HCT116 (cell line): ENCODE data around the gene OTUD4. TPM values are rescaled to one million over a fixed set of nuclear protein-coding genes. Genes with fewer than 3 reads are reported as not detected.

ENCODE experiments used
- ATAC-seq: fragments of 200-7000 bp; cut with Tn5 transposase; 2 replicates; pipeline ENCODE4 v1.9.1; 2020; ENCODE audit warnings: mild to moderate bottlenecking, moderate library complexity
- BruUV-seq: library from RNA; stranded (reverse); fragments of 400-500 nt; replicated peaks from 2 replicates; lab custom pipeline; 2021; lab: Mats Ljungman, UMichigan
- CTCF ChIA-PET: fragments of 300-600 bp; sonication (Branson Sonifier 250); formaldehyde crosslinking; loops from one replicate; lab custom pipeline; 2021; ENCODE audit warnings: antibody characterized with exemption; lab: Charles Lee
- POLR2A ChIA-PET: fragments of 300-600, 350-600 bp; sonication (Branson Sonifier 250); formaldehyde crosslinking; loops from one replicate; lab custom pipeline; 2021; ENCODE audit warnings: antibody characterized with exemption; lab: Charles Lee
- RAD21 ChIA-PET, 2 experiments: fragments of 300-600 bp; sonication (Branson Sonifier 250); formaldehyde crosslinking; loops; one replicate each; lab custom pipeline; 2023; ENCODE audit warnings: low total read pairs in 2 of 2; ENCODE audit not compliant: uncharacterized antibody in 2 of 2, unreplicated experiment in 2 of 2, low non-redundant PET in 1 of 2; lab: Charles Lee
- DNase-seq: peaks from one replicate; pipeline ENCODE4 v3.0.0-alpha.2; 2010; ENCODE audit warnings: low read depth, low spot score
- H2AFZ ChIP-seq: fragments of 200-600 bp; shearing (Covaris generic), sonication (generic); 2 replicates; pipeline ENCODE4 v1.6.1; 2017; ENCODE audit warnings: low read depth, mixed run types, mixed read lengths, antibody characterized with exemption, low read length; ENCODE audit not compliant: poor library complexity, severe bottlenecking
- H3K27ac ChIP-seq: 2 replicates; pipeline ENCODE4 v1.5.1; 2012; ENCODE audit warnings: low read depth, low read length
- H3K27me3 ChIP-seq: fragments of 200-600 bp; sonication (generic); 2 replicates; pipeline ENCODE4 v1.6.1; 2016; ENCODE audit warnings: mixed run types, low read length, mixed read lengths; ENCODE audit not compliant: insufficient read depth
- H3K36me3 ChIP-seq, 2 experiments: fragments of 200-500 bp in 1 of 2; fragments of 200-600 bp in 1 of 2; sonication (Bioruptor generic) in 1 of 2; sonication (generic) in 1 of 2; 2 replicates each; pipeline versions ENCODE4 v1.5.1 to v1.6.1; 2014 to 2016; ENCODE audit warnings: low read length in 2 of 2, inconsistent platforms in 1 of 2, mixed read lengths in 1 of 2, mixed run types in 1 of 2; ENCODE audit not compliant: insufficient read depth in 2 of 2, control insufficient read depth in 1 of 2
- H3K4me1 ChIP-seq, 2 experiments: fragments of 200-600 bp in 1 of 2; sonication (generic) in 1 of 2; 2 replicates each; pipeline versions ENCODE4 v1.5.1 to v1.6.1; 2012 to 2017; ENCODE audit warnings: low read length in 2 of 2, inconsistent platforms in 1 of 2, mild to moderate bottlenecking in 1 of 2, mixed read lengths in 1 of 2, mixed run types in 1 of 2, moderate library complexity in 1 of 2; ENCODE audit not compliant: insufficient read depth in 2 of 2, control insufficient read depth in 1 of 2
- H3K4me2 ChIP-seq: fragments of 200-600 bp; sonication (generic); 2 replicates; pipeline ENCODE4 v1.6.1; 2017; ENCODE audit warnings: mixed run types, low read length, mixed read lengths
- H3K4me3 ChIP-seq, 2 experiments: fragments of 200-600 bp in 1 of 2; sonication (generic) in 1 of 2; replicated peaks in 1 of 2; 2 replicates each; pipeline ENCODE4 v1.5.1; 2011 to 2016; ENCODE audit warnings: low read length in 2 of 2, control low read depth in 1 of 2, low read depth in 1 of 2, mild to moderate bottlenecking in 1 of 2, mixed read lengths in 1 of 2, mixed run types in 1 of 2
- H3K79me2 ChIP-seq: fragments of 200-600 bp; sonication (generic); 2 replicates; pipeline ENCODE4 v1.6.1; 2017; ENCODE audit warnings: mild to moderate bottlenecking, mixed run types, low read length, moderate library complexity, mixed read lengths; ENCODE audit not compliant: insufficient read depth
- H3K9ac ChIP-seq: fragments of 200-600 bp; sonication (generic); 2 replicates; pipeline ENCODE4 v1.6.1; 2016; ENCODE audit warnings: low read length, mixed read lengths
- H3K9me2 ChIP-seq: fragments of 200-600 bp; sonication (generic), shearing (Covaris generic); 2 replicates; pipeline ENCODE4 v1.6.1; 2017; ENCODE audit warnings: mixed run types, mild to moderate bottlenecking, moderate library complexity; ENCODE audit not compliant: insufficient read depth
- H3K9me3 ChIP-seq, 2 experiments: fragments of 200-500 bp in 1 of 2; fragments of 200-600 bp in 1 of 2; sonication (Bioruptor generic) in 1 of 2; sonication (generic) in 1 of 2; 2 replicates each; pipeline ENCODE4 v1.6.1; 2014 to 2017; ENCODE audit warnings: low read length in 2 of 2, mixed read lengths in 2 of 2, inconsistent platforms in 1 of 2, low read depth in 1 of 2, mild to moderate bottlenecking in 1 of 2, mixed run types in 1 of 2, moderate library complexity in 1 of 2; ENCODE audit not compliant: control insufficient read depth in 1 of 2, insufficient read depth in 1 of 2
- H4K20me1 ChIP-seq: fragments of 200-600 bp; sonication (generic), shearing (Covaris generic); 2 replicates; pipeline ENCODE4 v1.6.1; 2017; ENCODE audit warnings: mixed run types, mild to moderate bottlenecking, moderate library complexity; ENCODE audit not compliant: insufficient read depth
- CBX3 ChIP-seq: IDR thresholded peaks from 2 replicates; pipeline ENCODE4 v1.6.1; 2012; ENCODE audit warnings: low read depth
- FOSL1 ChIP-seq: IDR thresholded peaks from 2 replicates; pipeline ENCODE4 v1.6.1; 2012; ENCODE audit warnings: low read depth
- JUND ChIP-seq: IDR thresholded peaks from 2 replicates; pipeline ENCODE4 v1.6.1; 2012
- RAD21 ChIP-seq: IDR thresholded peaks from 2 replicates; pipeline ENCODE4 v1.6.1; 2012; ENCODE audit warnings: low read depth, mild to moderate bottlenecking
- SIN3A ChIP-seq: IDR thresholded peaks from 2 replicates; pipeline ENCODE4 v1.6.1; 2012; ENCODE audit warnings: low read depth
- SP1 ChIP-seq: IDR thresholded peaks from 2 replicates; pipeline ENCODE4 v1.6.1; 2012; ENCODE audit warnings: low read depth
- YY1 ChIP-seq: IDR thresholded peaks from 2 replicates; pipeline ENCODE4 v1.6.1; 2011; ENCODE audit warnings: low read length, low read depth, moderate library complexity, mild to moderate bottlenecking; ENCODE audit not compliant: insufficient replicate concordance; ENCODE audit errors: extremely low read depth
- ZNF274 ChIP-seq: fragments of 200-500 bp; sonication (Bioruptor generic); IDR thresholded peaks from 2 replicates; pipeline ENCODE4 v1.6.1; 2014; ENCODE audit warnings: mild to moderate bottlenecking, low read depth, low read length, inconsistent platforms
- intact Hi-C: fragments of 100-400 bp; cut with micrococcal nuclease; formaldehyde crosslinking; loops from 2 replicates; pipeline ENCODE4 v1.10.0; 2022
- total RNA-seq: library from RNA; stranded (reverse); gene quantifications from one replicate; pipeline ENCODE4 v1.2.1, GENCODE V29; 2021; ENCODE audit not compliant: unreplicated experiment
- TF ChIP-seq, protein P1 (sequence below): IDR thresholded peaks from 2 replicates; pipeline ENCODE4 v1.6.1; 2011; ENCODE audit warnings: mild to moderate bottlenecking, low read length, moderate library complexity; ENCODE audit not compliant: insufficient replicate concordance; ENCODE audit errors: extremely low read depth
- TF ChIP-seq, protein P2 (sequence below), 3 experiments: fragments of 200-600 bp in 1 of 3; sonication (generic) in 1 of 3; IDR thresholded peaks in 2 of 3; conservative IDR thresholded peaks in 1 of 3; 2 replicates each; pipeline ENCODE4 v1.5.1; 2012 to 2017; ENCODE audit warnings: low read depth in 2 of 3, low read length in 2 of 3, antibody characterized with exemption in 1 of 3, borderline replicate concordance in 1 of 3, control low read depth in 1 of 3, mild to moderate bottlenecking in 1 of 3, mixed read lengths in 1 of 3, mixed run types in 1 of 3, moderate library complexity in 1 of 3; ENCODE audit not compliant: insufficient read depth in 1 of 3
- TF ChIP-seq, protein P3 (sequence below): IDR thresholded peaks from 2 replicates; pipeline ENCODE4 v1.6.1; 2012
- TF ChIP-seq, protein P4 (sequence below): IDR thresholded peaks from 2 replicates; pipeline ENCODE4 v1.6.1; 2012; ENCODE audit warnings: low read depth
- TF ChIP-seq, protein P5 (sequence below): IDR thresholded peaks from 2 replicates; pipeline ENCODE4 v1.6.1; 2012

Gene OTUD4
- total RNA-seq, 1 experiment from 2014 or later = 37.2 TPM

DNA sequence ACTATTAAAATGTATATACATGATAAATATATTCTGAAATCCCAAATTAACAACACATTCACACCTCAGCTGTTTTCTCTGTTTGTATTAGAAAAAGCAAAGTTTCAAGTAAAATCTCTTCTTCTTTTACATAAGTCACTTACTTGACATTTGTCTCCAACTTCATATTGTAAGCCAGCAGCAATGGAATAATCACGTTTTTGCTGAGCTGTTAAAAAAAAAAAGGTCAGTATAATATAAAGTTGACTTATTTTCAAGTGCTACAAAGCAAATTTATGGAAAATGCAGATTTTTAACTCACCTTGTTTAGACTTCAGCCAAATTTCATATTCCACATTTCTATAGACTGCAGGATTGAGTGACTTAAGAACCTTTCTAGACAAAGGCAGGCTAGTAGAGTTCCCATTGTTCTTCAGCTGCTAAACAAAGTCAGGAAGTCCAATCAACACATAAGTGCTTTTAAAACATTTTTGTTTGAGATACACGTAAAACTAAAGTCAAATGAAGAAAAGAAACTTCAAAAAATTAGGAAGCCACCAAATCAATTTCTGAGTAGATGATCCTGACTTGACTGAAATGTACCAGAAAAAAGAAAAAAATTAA lies 25.0 kb downstream of the OTUD4 start:
- Histone ChIP-seq H3K4me3 (no peak overlapping the region), H4K20me1 (no peaks in the 10 kb centered on the region), H3K27me3 (no peaks in the 10 kb centered on the region), H3K4me1 (no peaks in the 10 kb centered on the region), H3K9ac (no peak overlapping the region), H3K9me3 (no peaks in the 10 kb centered on the region), H2AFZ (no peak overlapping the region), H3K36me3 (peaks cover 11 to 24% of the 10 kb centered on the region in 2 experiments; a peak in 3 of 4 replicates), H3K79me2 (peaks cover 43% of the 10 kb centered on the region), H3K27ac (no peak overlapping the region), H3K4me2 (no peak overlapping the region), H3K9me2 (no peaks in the 10 kb centered on the region)
- no peak for TF ChIP-seq CBX3
- TF ChIP-seq, protein P1, sequence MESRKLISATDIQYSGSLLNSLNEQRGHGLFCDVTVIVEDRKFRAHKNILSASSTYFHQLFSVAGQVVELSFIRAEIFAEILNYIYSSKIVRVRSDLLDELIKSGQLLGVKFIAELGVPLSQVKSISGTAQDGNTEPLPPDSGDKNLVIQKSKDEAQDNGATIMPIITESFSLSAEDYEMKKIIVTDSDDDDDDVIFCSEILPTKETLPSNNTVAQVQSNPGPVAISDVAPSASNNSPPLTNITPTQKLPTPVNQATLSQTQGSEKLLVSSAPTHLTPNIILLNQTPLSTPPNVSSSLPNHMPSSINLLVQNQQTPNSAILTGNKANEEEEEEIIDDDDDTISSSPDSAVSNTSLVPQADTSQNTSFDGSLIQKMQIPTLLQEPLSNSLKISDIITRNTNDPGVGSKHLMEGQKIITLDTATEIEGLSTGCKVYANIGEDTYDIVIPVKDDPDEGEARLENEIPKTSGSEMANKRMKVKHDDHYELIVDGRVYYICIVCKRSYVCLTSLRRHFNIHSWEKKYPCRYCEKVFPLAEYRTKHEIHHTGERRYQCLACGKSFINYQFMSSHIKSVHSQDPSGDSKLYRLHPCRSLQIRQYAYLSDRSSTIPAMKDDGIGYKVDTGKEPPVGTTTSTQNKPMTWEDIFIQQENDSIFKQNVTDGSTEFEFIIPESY = no peak
- TF ChIP-seq, protein P2, sequence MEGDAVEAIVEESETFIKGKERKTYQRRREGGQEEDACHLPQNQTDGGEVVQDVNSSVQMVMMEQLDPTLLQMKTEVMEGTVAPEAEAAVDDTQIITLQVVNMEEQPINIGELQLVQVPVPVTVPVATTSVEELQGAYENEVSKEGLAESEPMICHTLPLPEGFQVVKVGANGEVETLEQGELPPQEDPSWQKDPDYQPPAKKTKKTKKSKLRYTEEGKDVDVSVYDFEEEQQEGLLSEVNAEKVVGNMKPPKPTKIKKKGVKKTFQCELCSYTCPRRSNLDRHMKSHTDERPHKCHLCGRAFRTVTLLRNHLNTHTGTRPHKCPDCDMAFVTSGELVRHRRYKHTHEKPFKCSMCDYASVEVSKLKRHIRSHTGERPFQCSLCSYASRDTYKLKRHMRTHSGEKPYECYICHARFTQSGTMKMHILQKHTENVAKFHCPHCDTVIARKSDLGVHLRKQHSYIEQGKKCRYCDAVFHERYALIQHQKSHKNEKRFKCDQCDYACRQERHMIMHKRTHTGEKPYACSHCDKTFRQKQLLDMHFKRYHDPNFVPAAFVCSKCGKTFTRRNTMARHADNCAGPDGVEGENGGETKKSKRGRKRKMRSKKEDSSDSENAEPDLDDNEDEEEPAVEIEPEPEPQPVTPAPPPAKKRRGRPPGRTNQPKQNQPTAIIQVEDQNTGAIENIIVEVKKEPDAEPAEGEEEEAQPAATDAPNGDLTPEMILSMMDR (IDR thresholded peaks at IDR 0.05 in 2 of 3, conservative IDR thresholded peaks at IDR 0.05 in 1 of 3; ENCODE audit: borderline replicate concordance in 1 of 3, insufficient read depth in 1 of 3, low read depth in 2 of 3, low read length in 2 of 3) = no peak
- TF ChIP-seq, protein P3, sequence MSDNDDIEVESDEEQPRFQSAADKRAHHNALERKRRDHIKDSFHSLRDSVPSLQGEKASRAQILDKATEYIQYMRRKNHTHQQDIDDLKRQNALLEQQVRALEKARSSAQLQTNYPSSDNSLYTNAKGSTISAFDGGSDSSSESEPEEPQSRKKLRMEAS = no peak
- TF ChIP-seq ZNF274 = no peak
- no peak for TF ChIP-seq SIN3A
- no peak for TF ChIP-seq JUND
- TF ChIP-seq, protein P4, sequence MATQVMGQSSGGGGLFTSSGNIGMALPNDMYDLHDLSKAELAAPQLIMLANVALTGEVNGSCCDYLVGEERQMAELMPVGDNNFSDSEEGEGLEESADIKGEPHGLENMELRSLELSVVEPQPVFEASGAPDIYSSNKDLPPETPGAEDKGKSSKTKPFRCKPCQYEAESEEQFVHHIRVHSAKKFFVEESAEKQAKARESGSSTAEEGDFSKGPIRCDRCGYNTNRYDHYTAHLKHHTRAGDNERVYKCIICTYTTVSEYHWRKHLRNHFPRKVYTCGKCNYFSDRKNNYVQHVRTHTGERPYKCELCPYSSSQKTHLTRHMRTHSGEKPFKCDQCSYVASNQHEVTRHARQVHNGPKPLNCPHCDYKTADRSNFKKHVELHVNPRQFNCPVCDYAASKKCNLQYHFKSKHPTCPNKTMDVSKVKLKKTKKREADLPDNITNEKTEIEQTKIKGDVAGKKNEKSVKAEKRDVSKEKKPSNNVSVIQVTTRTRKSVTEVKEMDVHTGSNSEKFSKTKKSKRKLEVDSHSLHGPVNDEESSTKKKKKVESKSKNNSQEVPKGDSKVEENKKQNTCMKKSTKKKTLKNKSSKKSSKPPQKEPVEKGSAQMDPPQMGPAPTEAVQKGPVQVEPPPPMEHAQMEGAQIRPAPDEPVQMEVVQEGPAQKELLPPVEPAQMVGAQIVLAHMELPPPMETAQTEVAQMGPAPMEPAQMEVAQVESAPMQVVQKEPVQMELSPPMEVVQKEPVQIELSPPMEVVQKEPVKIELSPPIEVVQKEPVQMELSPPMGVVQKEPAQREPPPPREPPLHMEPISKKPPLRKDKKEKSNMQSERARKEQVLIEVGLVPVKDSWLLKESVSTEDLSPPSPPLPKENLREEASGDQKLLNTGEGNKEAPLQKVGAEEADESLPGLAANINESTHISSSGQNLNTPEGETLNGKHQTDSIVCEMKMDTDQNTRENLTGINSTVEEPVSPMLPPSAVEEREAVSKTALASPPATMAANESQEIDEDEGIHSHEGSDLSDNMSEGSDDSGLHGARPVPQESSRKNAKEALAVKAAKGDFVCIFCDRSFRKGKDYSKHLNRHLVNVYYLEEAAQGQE = no peak
- TF ChIP-seq SP1 = no peak
- TF ChIP-seq YY1 = no peak
- no peak for TF ChIP-seq FOSL1
- TF ChIP-seq, protein P5, sequence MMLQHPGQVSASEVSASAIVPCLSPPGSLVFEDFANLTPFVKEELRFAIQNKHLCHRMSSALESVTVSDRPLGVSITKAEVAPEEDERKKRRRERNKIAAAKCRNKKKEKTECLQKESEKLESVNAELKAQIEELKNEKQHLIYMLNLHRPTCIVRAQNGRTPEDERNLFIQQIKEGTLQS = no peak
- TF ChIP-seq RAD21 = no peak
- no TSS peak for BruUV-seq
- DNase-seq (no peak), ATAC-seq (no peak)
- POLR2A ChIA-PET = no interaction called here
- CTCF ChIA-PET = interaction anchor here (0.7 to 1.5 kb wide), 3 partner anchors 13 to 461 kb away, joined by 3 to 4 read pairs (median 3); no protein-coding TSS in a partner anchor
- intact Hi-C loops = loop anchor here (2.0 kb wide), 2 partner anchors 453 to 461 kb away; no protein-coding TSS in a partner anchor
- RAD21 ChIA-PET = no interaction called here
